A673 (cell line): ENCODE data around the gene DACT1.

Source experiments
- CTCF ChIP-seq: fragments of 300-800, 200-600 bp; sonication (generic); conservative IDR thresholded peaks from 2 replicates; pipeline ENCODE4 v1.5.1; 2017; ENCODE audit warnings: low read depth, mild to moderate bottlenecking, antibody characterized with exemption, low read length, moderate library complexity, mixed read lengths
- EZH2 ChIP-seq: fragments of 200-600 bp; sonication (generic); IDR thresholded peaks from 2 replicates; pipeline ENCODE4 v1.6.1; 2017; ENCODE audit warnings: borderline replicate concordance, low read depth, mild to moderate bottlenecking, mixed read lengths, antibody characterized with exemption, low read length; ENCODE audit not compliant: poor library complexity, severe bottlenecking

- TF ChIP-seq CTCF (no peak), EZH2 (no peak)
These were observed 8.5 kb upstream of the DACT1 start for GRCh38 chr14:58629281-58629680.
